HFFc6 (cell line): Measurements from ENCODE around the gene FAR1. TPM values are rescaled to one million over a fixed set of nuclear protein-coding genes. Genes with fewer than 3 reads are reported as not detected.
"Not testable (repeated sequence)": the region's sequence is repeated elsewhere in the genome, so short reads cannot be mapped to it uniquely, and the experiment has no call there.

ENCODE experiments used
- DNase-seq: peaks from one replicate; pipeline ENCODE4 v3.0.0-alpha.2; 2018
- H3K27ac Mint-ChIP-seq: 2 replicates; pipeline ENCODE4 v1.8.0; 2020; ENCODE audit warnings: mild to moderate bottlenecking, mixed read lengths
- H3K27me3 Mint-ChIP-seq: 2 replicates; pipeline ENCODE4 v1.8.0; 2021; ENCODE audit warnings: mild to moderate bottlenecking, moderate library complexity, mixed read lengths; ENCODE audit not compliant: insufficient read depth
- H3K36me3 Mint-ChIP-seq: 2 replicates; pipeline ENCODE4 v1.8.0; 2021; ENCODE audit warnings: low read depth, mixed read lengths
- H3K4me1 Mint-ChIP-seq: 2 replicates; pipeline ENCODE4 v1.8.0; 2020; ENCODE audit warnings: low read depth, mixed read lengths
- H3K4me3 Mint-ChIP-seq: 2 replicates; pipeline ENCODE4 v1.8.0; 2020; ENCODE audit warnings: mild to moderate bottlenecking, moderate library complexity, mixed read lengths
- H3K9me3 Mint-ChIP-seq: 2 replicates; pipeline ENCODE4 v1.8.0; 2020; ENCODE audit warnings: mild to moderate bottlenecking, mixed read lengths
- total RNA-seq, 6 experiments: library from RNA; stranded (reverse); fragmentation: NEBNext Ultra II Directional; extraction: Animal tissue kit (Norgen Biotek cat#: 25700); gene quantifications; 2 replicates in 1 of 6; 3 replicates in 5 of 6; pipeline ENCODE4 v1.2.3, GENCODE V29; 2021
- TF ChIP-seq, protein P1 (sequence below): fragments of 200-600 bp; sonication (generic); IDR thresholded peaks from 2 replicates; pipeline ENCODE4 v1.5.0; 2021; ENCODE audit warnings: antibody characterized with exemption, mild to moderate bottlenecking

The FAR1 gene
- total RNA-seq, 6 experiments from 2014 or later = 40.8 to 59.5 (median 44.2) TPM

DNA sequence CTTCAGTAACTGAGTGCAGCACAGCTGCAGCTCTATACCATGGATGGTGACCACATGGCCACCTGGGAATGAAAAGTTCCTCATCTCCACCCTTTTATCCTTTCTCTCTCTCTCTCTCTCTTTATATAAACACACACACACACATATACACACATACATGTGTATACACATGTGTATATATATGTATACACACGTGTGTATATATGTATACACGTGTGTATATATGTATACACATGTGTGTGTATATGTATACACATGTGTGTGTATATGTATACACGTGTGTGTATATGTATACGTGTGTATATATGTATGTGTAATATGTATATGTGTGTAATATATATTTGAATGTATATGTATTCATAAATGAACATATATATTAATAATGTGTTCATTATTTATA is 18.8 kb upstream of the FAR1 start:
- no peaks in the 10 kb centered on the region for H3K36me3 Mint-ChIP-seq
- H3K27ac Mint-ChIP-seq = no peak overlapping the region
- H3K4me3 Mint-ChIP-seq = no peak overlapping the region
- peaks cover 9% of the 10 kb centered on the region for H3K27me3 Mint-ChIP-seq
- DNase-seq = no peak
- TF ChIP-seq, protein P1, sequence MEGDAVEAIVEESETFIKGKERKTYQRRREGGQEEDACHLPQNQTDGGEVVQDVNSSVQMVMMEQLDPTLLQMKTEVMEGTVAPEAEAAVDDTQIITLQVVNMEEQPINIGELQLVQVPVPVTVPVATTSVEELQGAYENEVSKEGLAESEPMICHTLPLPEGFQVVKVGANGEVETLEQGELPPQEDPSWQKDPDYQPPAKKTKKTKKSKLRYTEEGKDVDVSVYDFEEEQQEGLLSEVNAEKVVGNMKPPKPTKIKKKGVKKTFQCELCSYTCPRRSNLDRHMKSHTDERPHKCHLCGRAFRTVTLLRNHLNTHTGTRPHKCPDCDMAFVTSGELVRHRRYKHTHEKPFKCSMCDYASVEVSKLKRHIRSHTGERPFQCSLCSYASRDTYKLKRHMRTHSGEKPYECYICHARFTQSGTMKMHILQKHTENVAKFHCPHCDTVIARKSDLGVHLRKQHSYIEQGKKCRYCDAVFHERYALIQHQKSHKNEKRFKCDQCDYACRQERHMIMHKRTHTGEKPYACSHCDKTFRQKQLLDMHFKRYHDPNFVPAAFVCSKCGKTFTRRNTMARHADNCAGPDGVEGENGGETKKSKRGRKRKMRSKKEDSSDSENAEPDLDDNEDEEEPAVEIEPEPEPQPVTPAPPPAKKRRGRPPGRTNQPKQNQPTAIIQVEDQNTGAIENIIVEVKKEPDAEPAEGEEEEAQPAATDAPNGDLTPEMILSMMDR = no peak
- no peaks in the 10 kb centered on the region for H3K4me1 Mint-ChIP-seq
- H3K9me3 Mint-ChIP-seq = no peaks in the 10 kb centered on the region

GRCh38 chr11:13651515-13651914 is 17.0 kb upstream of the FAR1 start:
- H3K27me3 Mint-ChIP-seq, H3K4me3 Mint-ChIP-seq, H3K27ac Mint-ChIP-seq, H3K9me3 Mint-ChIP-seq, H3K4me1 Mint-ChIP-seq, DNase-seq, H3K36me3 Mint-ChIP-seq: not testable (repeated sequence)

GRCh38 chr11:13661074-13661623 is 7.3 kb upstream of the FAR1 start:
- Mint-ChIP-seq H3K4me1 (peaks cover 11% of the 10 kb centered on the region), H3K27me3 (peaks cover 11% of the 10 kb centered on the region; the same call in 1 of the 2 replicates), H3K4me3 (no peak overlapping the region), H3K27ac (no peak overlapping the region), H3K9me3 (peaks cover 7% of the 10 kb centered on the region; the same call in 1 of the 2 replicates), H3K36me3 (no peaks in the 10 kb centered on the region)
- no peak for DNase-seq
- TF ChIP-seq, protein P1 = no peak

- peaks cover 7% of the 10 kb centered on the region for H3K27me3 Mint-ChIP-seq
- TF ChIP-seq, protein P1 = no peak
Measured at GRCh38 chr11:13663631-13664071, 4.8 kb upstream of the FAR1 start.

GRCh38 chr11:13664351-13664750 is 4.1 kb upstream of the FAR1 start:
- no peak for DNase-seq
- no peaks in the 10 kb centered on the region for H3K36me3 Mint-ChIP-seq
- no peak overlapping the region for H3K4me3 Mint-ChIP-seq
- H3K9me3 Mint-ChIP-seq = no peaks in the 10 kb centered on the region
- peaks cover 6% of the 10 kb centered on the region for H3K27me3 Mint-ChIP-seq
- TF ChIP-seq, protein P1 = no peak
- no peak overlapping the region for H3K27ac Mint-ChIP-seq
- peaks cover 20% of the 10 kb centered on the region for H3K4me1 Mint-ChIP-seq

More at GRCh38 chr11:13663631-13664071, 4.8 kb upstream of the FAR1 start:
- Mint-ChIP-seq H3K9me3 (peaks cover 6% of the 10 kb centered on the region; the same call in 1 of the 2 replicates), H3K4me1 (peaks cover 20% of the 10 kb centered on the region), H3K4me3 (no peak overlapping the region), H3K27ac (no peak overlapping the region), H3K36me3 (no peaks in the 10 kb centered on the region)
- DNase-seq = peak; percentile 41

DNA sequence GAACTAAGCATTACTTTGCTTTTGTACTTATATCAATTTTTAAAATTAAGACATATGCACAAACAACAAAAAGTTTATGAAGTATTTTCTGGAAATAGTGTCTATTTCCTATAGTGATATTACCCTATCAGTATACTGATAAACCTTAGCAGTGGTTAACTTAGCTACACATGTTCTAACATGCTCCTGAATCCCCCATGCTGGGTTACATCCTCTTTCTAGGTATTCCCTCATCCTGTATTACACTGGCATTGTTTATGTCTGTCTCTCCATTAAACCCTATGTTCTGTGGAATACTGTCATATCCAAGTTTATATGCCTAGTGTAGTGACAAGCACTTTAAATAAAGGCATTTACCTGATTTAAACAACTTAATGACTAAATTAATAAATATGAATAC is 1.8 kb upstream of the FAR1 start:
- Mint-ChIP-seq H3K4me1 (peaks cover 41% of the 10 kb centered on the region), H3K27me3 (no peaks in the 10 kb centered on the region; the same call in none of the 2 replicates), H3K27ac (no peak overlapping the region), H3K36me3 (peaks cover 7% of the 10 kb centered on the region), H3K9me3 (no peaks in the 10 kb centered on the region), H3K4me3 (no peak overlapping the region)
- no peak for DNase-seq
- TF ChIP-seq, protein P1 = no peak
